GM12878 (cell line): ENCODE measurements around the gene PLEKHM3. TPM values are rescaled to one million over a fixed set of nuclear protein-coding genes. Genes with fewer than 3 reads are reported as not detected.

ENCODE experiments used
- BCLAF1 ChIP-seq: fragments of 450-650 bp; IDR thresholded peaks from 2 replicates; pipeline ENCODE4 v1.6.1; 2017; ENCODE audit warnings: antibody characterized with exemption, mild to moderate bottlenecking, moderate library complexity
- DPF2 ChIP-seq: fragments of 450-650 bp; IDR thresholded peaks from 2 replicates; pipeline ENCODE4 v1.6.1; 2017; ENCODE audit warnings: mild to moderate bottlenecking
- E4F1 ChIP-seq: fragments of 450-650 bp; IDR thresholded peaks from 2 replicates; pipeline ENCODE4 v1.6.1; 2018; ENCODE audit warnings: borderline replicate concordance, mild to moderate bottlenecking; ENCODE audit not compliant: partially characterized antibody
- ESRRA ChIP-seq: IDR thresholded peaks from 2 replicates; pipeline ENCODE4 v1.6.1; 2012; ENCODE audit warnings: mild to moderate bottlenecking, low read length, improper control_type of control experiment
- FOXK2 ChIP-seq: fragments of 450-650 bp; IDR thresholded peaks from 2 replicates; pipeline ENCODE4 v1.6.1; 2017; ENCODE audit warnings: mild to moderate bottlenecking, moderate library complexity
- HSF1 ChIP-seq: fragments of 150-350 bp; IDR thresholded peaks from 2 replicates; pipeline ENCODE4 v1.6.1; 2014; ENCODE audit warnings: mild to moderate bottlenecking, low read depth, low read length
- IRF5 ChIP-seq: fragments of 450-650 bp; IDR thresholded peaks from 2 replicates; pipeline ENCODE4 v1.6.1; 2017; ENCODE audit warnings: borderline replicate concordance
- JUND ChIP-seq: IDR thresholded peaks from 2 replicates; pipeline ENCODE4 v1.6.1; 2012; ENCODE audit warnings: low read depth, mild to moderate bottlenecking, low read length, improper control_type of control experiment, moderate library complexity
- MXI1 ChIP-seq: fragments of 150-350 bp; IDR thresholded peaks from 2 replicates; pipeline ENCODE4 v1.6.1; 2011; ENCODE audit warnings: low read depth, mild to moderate bottlenecking, inconsistent platforms, low read length, improper control_type of control experiment
- RCOR1 ChIP-seq: conservative IDR thresholded peaks from 2 replicates; pipeline ENCODE4 v1.6.1; 2012; ENCODE audit warnings: low read depth, low read length, improper control_type of control experiment
- SIX5 ChIP-seq: IDR thresholded peaks from 2 replicates; pipeline ENCODE4 v1.6.1; 2011; ENCODE audit warnings: mild to moderate bottlenecking, low read depth, low read length, moderate library complexity; ENCODE audit not compliant: severe bottlenecking
- SP1 ChIP-seq: IDR thresholded peaks from one replicate; pipeline ENCODE4 v1.6.1; 2011; ENCODE audit warnings: low read depth, low read length
- TAF1 ChIP-seq: IDR thresholded peaks from 2 replicates; pipeline ENCODE4 v1.6.1; 2011; ENCODE audit warnings: mild to moderate bottlenecking, low read depth, low read length, borderline replicate concordance
- ZBTB4 ChIP-seq: fragments of 450-650 bp; formaldehyde crosslinking; IDR thresholded peaks from 2 replicates; pipeline ENCODE4 v1.4.0; 2022; ENCODE audit warnings: mild to moderate bottlenecking, moderate library complexity
- ZNF24 ChIP-seq: fragments of 450-650 bp; IDR thresholded peaks from 2 replicates; pipeline ENCODE4 v1.6.1; 2017; ENCODE audit warnings: antibody characterized with exemption, mild to moderate bottlenecking
- ZNF274 ChIP-seq: IDR thresholded peaks from one replicate; pipeline ENCODE4 v1.8.0; 2011; ENCODE audit not compliant: insufficient read length, insufficient read depth
- ZNF384 ChIP-seq: IDR thresholded peaks from 2 replicates; pipeline ENCODE4 v1.6.1; 2012; ENCODE audit warnings: low read depth, mild to moderate bottlenecking, low read length, improper control_type of control experiment, borderline replicate concordance
- polyA plus RNA-seq, 11 experiments: library from polyadenylated mRNA; depleted of rRNA in 4 of 11; unstranded in 6 of 11; stranded (reverse) in 5 of 11; fragments of >200 nt; fragmentation: Nextera tagmentation in 4 of 11; fragmentation: Illumina TruSeq in 1 of 11; extraction: Ambion mirVana in 4 of 11; extraction: Trizol in 1 of 11; gene quantifications; 1 replicate in 1 of 11; 2 replicates in 10 of 11; pipeline versions ENCODE4 v1.2.1 to v1.2.3, GENCODE V29; 2011 to 2016; ENCODE audit warnings: inconsistent platforms in 2 of 11, missing spikeins in 2 of 11, low read depth in 1 of 11
- total RNA-seq, 4 experiments: library from RNA; depleted of rRNA in 3 of 4; stranded (reverse); fragments of >200 nt in 3 of 4; fragmentation: Illumina TruSeq in 1 of 4; extraction: Trizol in 1 of 4; gene quantifications; 2 replicates each; pipeline versions ENCODE4 v1.2.1 to v1.2.3, GENCODE V29; 2013 to 2021

Gene PLEKHM3
- total and polyA plus RNA-seq, 10 of the 15 experiments (the other 5 are each of a cell fraction or from before 2014, with no cell fraction given): 1.4 to 5.6 (median 3.0) TPM

- no peak for TF ChIP-seq E4F1
- TF ChIP-seq DPF2: 0 out of 2 replicates have a peak, but pooled peaks have one; percentile 47
- no peak for TF ChIP-seq IRF5
- no peak for TF ChIP-seq SP1
- TF ChIP-seq HSF1: no peak
- no peak for TF ChIP-seq MXI1
- TF ChIP-seq JUND: no peak
- no peak for TF ChIP-seq RCOR1
- no peak for TF ChIP-seq TAF1
- no peak for TF ChIP-seq ZNF384
- TF ChIP-seq BCLAF1: no peak
- no peak for TF ChIP-seq ZNF24
- TF ChIP-seq ESRRA: no peak
- no peak for TF ChIP-seq ZBTB4 (CRISPR knock-in tag)
- 0 out of 2 replicates have a peak, but pooled peaks have one; percentile 15 for TF ChIP-seq FOXK2
- no peak for TF ChIP-seq ZNF274
- TF ChIP-seq SIX5: no peak
Measured at GRCh38 chr2:207869784-207870778, 155.2 kb downstream of the PLEKHM3 start (continued).
